Endothelial cell (in vitro differentiated cells): ENCODE results near the gene NEK4. TPM values are rescaled to one million over a fixed set of nuclear protein-coding genes. Genes with fewer than 3 reads are reported as not detected.
"Not testable (repeated sequence)": the region's sequence is repeated elsewhere in the genome, so short reads cannot be mapped to it uniquely, and the experiment has no call there.

ENCODE experiments used
- DNase-seq: peaks from one replicate; pipeline ENCODE4 v3.0.0; 2021; ENCODE audit warnings: low spot score
- H3K27ac Mint-ChIP-seq: one replicate; pipeline ENCODE4 v1.8.0; 2021; ENCODE audit warnings: mixed read lengths, inconsistent platforms; ENCODE audit not compliant: unreplicated experiment
- H3K27me3 Mint-ChIP-seq: one replicate; pipeline ENCODE4 v1.8.0; 2021; ENCODE audit warnings: mild to moderate bottlenecking, moderate library complexity, mixed read lengths, inconsistent platforms; ENCODE audit not compliant: unreplicated experiment
- H3K36me3 Mint-ChIP-seq: one replicate; pipeline ENCODE4 v1.8.0; 2021; ENCODE audit warnings: mild to moderate bottlenecking, low read depth, mixed read lengths, inconsistent platforms; ENCODE audit not compliant: unreplicated experiment
- H3K4me1 Mint-ChIP-seq: one replicate; pipeline ENCODE4 v1.8.0; 2021; ENCODE audit warnings: mild to moderate bottlenecking, mixed read lengths, inconsistent platforms; ENCODE audit not compliant: unreplicated experiment
- H3K4me3 Mint-ChIP-seq: one replicate; pipeline ENCODE4 v1.8.0; 2021; ENCODE audit warnings: mild to moderate bottlenecking, mixed read lengths, inconsistent platforms; ENCODE audit not compliant: unreplicated experiment
- H3K9me3 Mint-ChIP-seq: one replicate; pipeline ENCODE4 v1.8.0; 2021; ENCODE audit warnings: mixed read lengths, inconsistent platforms; ENCODE audit not compliant: unreplicated experiment
- CTCF ChIP-seq: fragments of 200-600 bp; sonication (generic); IDR thresholded peaks from one replicate; pipeline ENCODE4 v1.5.0; 2021; ENCODE audit warnings: antibody characterized with exemption; ENCODE audit not compliant: unreplicated experiment
- total RNA-seq: library from RNA; stranded (reverse); fragmentation: NEBNext Ultra II Directional; extraction: Animal tissue kit (Norgen Biotek cat#: 25700); gene quantifications from one replicate; pipeline ENCODE4 v1.2.1, GENCODE V29; 2021; ENCODE audit not compliant: unreplicated experiment

NEK4 gene
- total RNA-seq, 1 donor from 2014 or later = 16.9 TPM

GRCh38 chr3:52739730-52740129, 31.0 kb downstream of the NEK4 start:
- DNase-seq = no peak
- Mint-ChIP-seq H3K36me3 (peaks cover 42% of the 10 kb centered on the region), H3K9me3 (no peaks in the 10 kb centered on the region), H3K4me3 (no peak overlapping the region), H3K27ac (no peak overlapping the region), H3K27me3 (no peaks in the 10 kb centered on the region), H3K4me1 (no peaks in the 10 kb centered on the region)
- no peak for TF ChIP-seq CTCF

- H3K9me3 Mint-ChIP-seq = no peaks in the 10 kb centered on the region
- DNase-seq = no peak
- H3K36me3 Mint-ChIP-seq = peaks cover 61% of the 10 kb centered on the region
- H3K4me1 Mint-ChIP-seq = no peaks in the 10 kb centered on the region
- no peaks in the 10 kb centered on the region for H3K27me3 Mint-ChIP-seq
- H3K27ac Mint-ChIP-seq = no peak overlapping the region
- TF ChIP-seq CTCF = no peak
- peak overlapping the region; percentile 60 for H3K4me3 Mint-ChIP-seq
These were observed 37.4 kb downstream of the NEK4 start for GRCh38 chr3:52733256-52733891.

GRCh38 chr3:52731590-52731989, 39.1 kb downstream of the NEK4 start:
- H3K4me3 Mint-ChIP-seq = peak overlapping the region; percentile 9
- peaks cover 65% of the 10 kb centered on the region for H3K36me3 Mint-ChIP-seq
- no peaks in the 10 kb centered on the region for H3K4me1 Mint-ChIP-seq
- no peaks in the 10 kb centered on the region for H3K27me3 Mint-ChIP-seq
- H3K9me3 Mint-ChIP-seq = no peaks in the 10 kb centered on the region
- no peak for DNase-seq
- TF ChIP-seq CTCF = no peak
- H3K27ac Mint-ChIP-seq = no peak overlapping the region

GRCh38 chr3:52730681-52731080, 40.1 kb downstream of the NEK4 start:
- no peaks in the 10 kb centered on the region for H3K9me3 Mint-ChIP-seq

GRCh38 chr3:52728753-52729152, 42.0 kb downstream of the NEK4 start:
- DNase-seq, H3K27me3 Mint-ChIP-seq, H3K27ac Mint-ChIP-seq, H3K4me1 Mint-ChIP-seq, H3K9me3 Mint-ChIP-seq: not testable (repeated sequence)
- H3K4me3 Mint-ChIP-seq = peak overlapping the region; percentile 52
- peaks cover 63% of the 10 kb centered on the region for H3K36me3 Mint-ChIP-seq

More at GRCh38 chr3:52730681-52731080, 40.1 kb downstream of the NEK4 start:
- Mint-ChIP-seq H3K4me3 (peak overlapping the region; percentile 49), H3K4me1 (no peaks in the 10 kb centered on the region), H3K27me3 (no peaks in the 10 kb centered on the region), H3K36me3 (peaks cover 66% of the 10 kb centered on the region), H3K27ac (no peak overlapping the region)
- no peak for TF ChIP-seq CTCF
- no peak for DNase-seq
